Dedifferentiated amniotic fluid mesenchymal stem cell (primary cell): ENCODE data around the gene CDH23.

Experiments used
- DNase-seq: peaks from one replicate; pipeline ENCODE4 v3.0.0-alpha.2; 2016; ENCODE audit errors: extremely low spot score

The CDH23 gene

DNA sequence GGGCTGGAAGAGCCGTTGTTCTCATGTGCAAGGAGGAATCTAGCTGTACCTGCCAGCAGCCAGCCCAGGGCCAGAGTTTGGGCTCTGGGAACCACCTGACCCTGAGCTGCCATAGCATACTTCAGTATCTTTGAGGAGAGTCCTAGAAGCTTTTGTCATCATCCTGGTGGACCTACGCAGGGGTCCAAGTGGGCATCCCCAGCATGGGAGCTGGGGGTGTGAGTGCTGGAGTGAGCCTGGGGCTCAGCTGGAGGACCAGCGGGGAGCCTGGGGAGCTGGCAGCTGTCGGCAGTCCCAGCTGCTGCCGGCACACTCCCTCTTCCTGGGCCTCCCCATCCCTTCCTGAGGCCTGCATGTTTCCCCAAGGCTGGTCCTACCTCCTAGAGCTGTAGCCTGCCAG is 290.4 kb downstream of the CDH23 start:
- DNase-seq: no peak

DNA sequence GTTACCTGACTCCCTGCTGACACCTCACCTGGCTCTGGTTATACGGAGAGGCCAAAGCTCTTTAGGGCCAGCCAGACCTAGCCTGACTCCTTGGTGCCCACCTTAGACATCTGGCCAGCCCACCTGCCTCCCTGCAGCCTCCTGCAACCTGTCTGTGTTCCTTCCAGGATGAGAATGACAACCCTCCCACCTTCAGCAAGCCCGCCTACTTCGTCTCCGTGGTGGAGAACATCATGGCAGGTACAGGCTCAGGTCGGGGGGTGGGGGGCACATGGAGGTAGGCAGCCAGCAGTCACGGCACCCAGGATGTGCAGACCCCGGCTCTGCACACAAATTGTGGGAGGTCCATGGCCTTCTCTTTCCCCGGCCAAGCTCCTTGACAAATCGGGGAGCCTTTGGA is 290.8 kb downstream of the CDH23 start:
- DNase-seq: no peak

DNA sequence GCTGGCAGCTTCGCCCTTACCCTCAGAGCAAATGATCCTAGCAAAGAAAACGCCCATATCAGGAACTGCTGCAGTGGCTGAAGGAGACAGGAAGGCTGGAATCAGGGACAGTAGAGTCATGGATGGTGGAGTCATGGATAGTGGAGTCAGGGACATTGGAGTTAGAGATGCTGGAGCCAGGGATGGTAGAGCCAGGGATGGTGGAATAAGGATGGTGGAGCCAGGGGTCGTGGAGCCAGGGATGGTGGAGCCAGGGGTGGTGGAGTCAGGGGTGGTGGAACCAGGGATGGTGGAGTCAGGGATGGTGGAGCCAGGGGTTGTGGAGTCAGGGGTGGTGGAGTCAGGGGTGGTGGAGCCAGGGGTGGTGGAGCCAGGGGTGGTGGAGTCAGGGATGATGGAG is 291.5 kb downstream of the CDH23 start:
- DNase-seq: no peak

DNA sequence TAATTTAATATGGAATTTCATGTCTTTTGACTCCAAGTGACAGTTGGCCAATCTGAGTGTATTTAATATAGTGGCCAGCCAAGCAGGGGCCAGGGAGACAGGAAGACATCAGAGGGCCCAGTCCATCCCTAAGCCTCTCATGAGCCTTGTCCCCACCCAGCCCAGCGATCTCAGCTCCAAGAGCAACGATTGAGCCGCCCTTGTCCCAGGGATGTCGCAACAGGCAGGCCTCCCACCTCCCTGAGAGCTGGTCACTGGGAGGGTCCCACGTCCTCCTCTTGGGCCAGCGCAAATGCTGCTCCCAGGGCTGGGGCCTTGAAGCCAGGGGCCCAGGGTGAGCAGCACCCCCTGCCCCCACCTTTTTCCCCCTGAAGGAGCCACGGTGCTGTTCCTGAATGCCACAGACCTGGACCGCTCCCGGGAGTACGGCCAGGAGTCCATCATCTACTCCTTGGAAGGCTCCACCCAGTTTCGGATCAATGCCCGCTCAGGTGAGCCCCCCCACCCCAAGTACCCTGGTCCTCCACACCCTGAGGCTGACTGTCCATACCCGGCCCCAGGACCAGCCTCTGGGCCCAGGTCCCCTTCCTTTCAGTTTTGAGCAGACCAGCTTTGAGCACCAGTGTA is 293.5 kb downstream of the CDH23 start:
- no peak for DNase-seq

DNA sequence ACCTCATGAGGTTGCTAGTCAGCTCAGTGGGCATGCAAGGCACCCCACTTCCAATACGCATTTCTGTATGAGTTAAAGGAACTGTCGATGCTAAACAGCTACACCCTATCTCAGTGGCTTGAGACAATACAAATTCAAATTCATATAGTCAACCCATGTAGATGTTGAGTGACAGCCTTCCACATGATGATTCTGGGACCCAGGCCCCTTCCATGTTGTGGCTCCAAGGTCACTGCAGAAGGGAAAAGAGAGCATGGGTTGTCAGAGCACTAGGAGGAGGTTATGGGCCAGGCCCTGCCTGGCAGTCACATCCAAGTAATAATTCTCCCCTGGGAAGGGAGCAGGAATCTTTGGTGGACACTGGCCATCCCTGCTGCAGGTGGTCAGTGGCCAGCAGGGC is 294.7 kb downstream of the CDH23 start:
- DNase-seq: no peak

DNA sequence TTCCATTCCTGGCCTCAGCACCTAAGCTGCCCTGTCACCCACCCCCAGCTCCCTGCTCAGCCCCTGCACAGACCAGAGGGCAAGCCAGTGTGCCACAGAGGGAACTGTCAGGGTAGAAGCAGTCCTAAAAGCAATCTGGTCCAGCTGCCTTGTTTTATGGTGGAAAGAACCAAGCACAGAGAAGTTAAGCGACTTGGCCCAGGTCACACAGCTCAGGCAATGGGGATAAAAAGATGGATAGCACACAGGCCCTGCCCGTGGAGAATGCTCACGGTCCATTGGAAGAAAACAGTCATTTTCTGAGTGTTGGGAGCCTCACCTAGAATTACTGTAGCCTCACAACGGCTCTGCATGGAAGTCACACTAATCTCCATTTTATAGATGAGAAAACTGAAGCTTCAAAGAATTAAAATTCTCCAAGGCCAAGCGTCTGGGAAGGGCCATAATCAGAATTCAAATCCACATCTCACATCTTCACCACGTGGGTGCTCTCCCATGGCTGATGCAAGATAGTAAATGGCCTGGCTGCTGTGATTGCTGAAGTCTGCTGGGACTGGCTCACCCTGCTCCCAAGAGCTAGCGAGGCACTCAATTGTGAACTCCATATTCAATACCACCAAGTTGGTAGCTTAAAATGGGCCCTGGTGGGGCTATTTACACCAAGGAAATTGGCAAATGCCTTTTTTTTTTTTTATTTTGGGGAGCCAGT is 296.0 kb downstream of the CDH23 start:
- no peak for DNase-seq

DNA sequence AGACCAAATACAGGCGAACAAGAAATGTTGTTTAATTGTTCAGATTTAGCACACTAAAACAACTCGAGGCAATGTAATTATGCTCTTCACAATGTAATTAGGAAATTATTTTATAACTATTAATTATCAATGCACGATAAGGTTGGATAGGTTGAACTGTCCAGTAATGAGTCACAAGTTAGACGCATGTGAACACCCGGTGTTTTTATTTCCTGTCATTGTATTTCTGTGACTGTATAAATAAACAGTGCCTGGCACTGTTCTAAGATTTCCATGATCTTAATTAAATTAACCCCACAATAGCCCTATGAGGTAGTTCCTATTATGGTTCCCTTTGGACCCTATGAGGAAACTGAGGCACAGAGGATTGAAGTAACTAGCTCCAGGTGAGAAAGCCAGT is 296.7 kb downstream of the CDH23 start:
- no peak for DNase-seq

DNA sequence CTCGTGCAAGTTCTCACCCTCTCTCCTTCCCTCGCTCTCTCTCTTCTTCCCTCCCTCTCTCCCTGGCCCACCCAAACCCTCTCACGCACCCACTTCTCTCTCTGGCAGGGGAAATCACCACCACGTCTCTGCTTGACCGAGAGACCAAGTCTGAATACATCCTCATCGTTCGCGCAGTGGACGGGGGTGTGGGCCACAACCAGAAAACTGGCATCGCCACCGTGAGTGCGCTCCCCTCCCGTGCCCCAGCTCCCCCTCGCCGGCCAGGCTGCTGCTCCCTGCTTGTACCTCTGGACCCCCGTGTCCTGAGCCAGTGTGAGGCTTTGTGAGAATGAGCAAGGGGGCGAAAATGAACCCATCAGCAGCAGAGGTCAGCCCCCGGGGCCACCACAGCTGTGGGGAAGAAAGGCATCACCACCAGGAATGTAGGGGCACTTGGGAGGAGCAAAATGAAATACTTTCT is 297.4 kb downstream of the CDH23 start:
- no peak for DNase-seq

DNA sequence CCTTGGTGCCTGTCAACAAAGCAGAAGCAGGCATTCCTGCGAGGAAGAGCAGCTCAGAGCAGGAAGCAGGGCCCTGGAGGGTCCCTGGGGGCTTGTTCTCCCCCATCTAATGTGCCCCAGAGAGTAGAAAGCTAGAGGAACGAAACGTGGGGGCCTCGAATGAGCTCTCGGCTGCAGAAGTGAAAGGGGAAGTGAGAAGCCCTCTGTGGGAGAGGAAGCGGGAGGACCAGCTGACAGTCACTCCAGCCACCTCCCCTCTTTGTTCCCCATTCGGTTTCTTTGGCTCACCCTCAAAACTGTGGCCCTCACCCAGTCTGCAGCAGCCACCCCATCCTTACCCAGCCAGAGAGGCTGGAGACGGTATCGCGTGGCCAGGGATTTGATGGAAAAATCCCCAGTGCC is 297.8 kb downstream of the CDH23 start:
- DNase-seq: no peak

DNA sequence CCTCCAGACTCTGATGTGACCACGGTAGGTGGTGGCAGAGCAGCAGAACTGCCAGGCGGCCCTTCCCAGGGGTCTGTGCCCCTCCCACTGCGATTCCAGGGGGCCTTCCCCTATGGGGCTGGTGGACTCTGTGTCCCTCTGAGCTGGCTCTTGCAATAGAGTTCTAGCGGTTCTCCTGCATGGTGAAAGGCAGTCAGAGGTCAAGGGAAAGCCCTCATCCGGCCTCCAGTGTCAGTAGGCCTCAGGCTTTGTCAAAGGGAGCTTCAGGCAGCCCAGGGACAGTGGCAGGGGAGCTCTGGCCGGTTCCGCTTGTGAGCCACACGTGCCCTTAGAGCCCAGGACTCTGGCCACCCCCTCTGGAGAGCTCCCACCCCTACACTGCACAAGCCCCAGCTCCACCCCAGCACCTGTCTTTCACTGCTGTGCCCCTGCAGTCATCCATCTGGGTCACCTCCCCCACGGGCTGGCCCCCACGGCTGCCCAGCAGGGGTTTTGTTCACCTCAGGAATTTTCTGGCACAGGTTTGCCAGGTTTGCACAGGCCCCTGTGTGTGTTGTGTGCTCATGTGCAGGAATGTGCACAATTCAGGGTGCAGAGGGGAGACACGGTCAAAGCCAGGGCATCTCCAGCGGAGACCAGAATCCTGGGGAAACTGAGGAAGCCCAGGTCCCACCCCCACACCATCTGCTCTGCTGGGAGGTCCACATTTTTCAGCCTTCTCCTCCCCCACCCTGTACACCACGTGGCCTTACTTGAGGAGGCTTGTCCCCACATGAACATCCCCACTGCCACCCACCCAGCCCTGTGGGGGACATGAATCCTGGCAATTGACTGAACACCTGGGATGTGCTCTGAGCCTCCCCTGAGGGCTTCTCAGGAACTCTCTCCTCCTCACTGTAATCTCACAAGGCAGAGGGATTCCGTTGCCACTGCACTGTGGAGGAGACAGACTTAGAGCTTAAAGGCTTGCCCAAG is 299.1 kb downstream of the CDH23 start:
- no peak for DNase-seq

DNA sequence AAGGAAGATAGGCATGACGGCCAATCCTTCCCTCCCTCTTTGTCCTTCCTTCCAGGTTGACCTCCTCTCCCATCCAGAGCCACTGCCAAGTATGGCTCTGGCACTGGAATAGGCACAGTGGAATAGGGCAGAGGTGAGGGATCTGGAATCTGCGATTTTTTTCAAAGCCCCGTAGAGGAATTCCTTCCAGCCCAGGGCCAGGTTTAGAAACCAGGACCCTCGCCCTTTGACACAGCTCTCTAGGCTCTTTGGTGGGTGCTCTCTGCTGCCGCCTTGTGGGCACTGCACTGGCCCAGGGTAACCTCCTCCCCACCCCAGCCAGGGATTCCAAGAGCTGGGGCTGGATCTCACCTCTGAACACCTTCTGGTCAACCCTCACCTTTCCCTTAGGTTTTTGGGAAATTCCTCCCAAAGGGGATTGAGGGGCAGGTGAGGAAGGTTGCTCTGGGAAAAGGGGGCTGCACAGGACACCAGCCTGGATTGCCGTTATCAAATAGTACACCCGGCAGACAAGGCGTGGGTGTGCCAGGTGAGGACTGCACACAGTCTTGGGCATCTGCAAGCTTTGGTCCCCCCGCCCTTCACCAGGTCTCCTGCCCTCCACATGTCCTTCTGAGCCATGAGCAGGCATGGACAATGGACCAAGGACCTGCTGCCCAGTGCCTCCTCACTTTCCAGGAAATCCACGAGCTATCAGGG is 300.1 kb downstream of the CDH23 start:
- DNase-seq: no peak

DNA sequence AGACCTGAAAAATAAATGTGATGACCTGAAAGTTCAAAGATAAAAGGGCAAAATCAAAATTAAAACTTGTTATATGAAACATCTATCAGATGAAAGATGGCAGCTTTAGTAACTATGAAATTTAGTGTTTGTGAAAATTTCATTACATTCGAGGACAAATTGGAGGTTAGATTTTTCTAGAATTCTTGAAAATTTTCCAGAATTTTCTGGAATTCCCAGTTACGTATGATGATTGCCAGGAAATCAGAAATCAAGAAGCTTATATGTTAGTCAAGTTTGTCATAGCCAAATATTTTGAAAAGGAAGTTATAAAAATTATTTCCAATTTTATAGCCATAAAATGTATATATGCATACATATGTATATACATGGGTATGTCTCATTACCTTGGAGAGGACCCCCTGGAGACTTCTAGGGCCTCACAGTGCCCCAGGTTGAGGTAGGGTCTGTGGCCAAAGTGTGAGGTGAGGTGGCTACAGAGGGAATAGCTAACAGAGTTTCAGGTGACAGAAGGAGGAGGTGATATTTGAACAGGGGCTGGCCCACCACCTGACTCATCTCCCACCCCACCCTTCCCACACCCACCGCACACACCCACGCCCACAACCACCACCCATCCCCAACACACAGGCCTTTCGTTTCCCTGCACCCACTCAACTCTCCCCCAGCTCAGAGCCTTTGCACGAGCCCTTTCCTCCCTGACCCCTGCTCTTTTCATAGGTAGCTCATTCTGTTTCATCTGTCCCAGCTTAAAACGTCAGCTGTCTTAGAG is 301.4 kb downstream of the CDH23 start:
- no peak for DNase-seq

DNA sequence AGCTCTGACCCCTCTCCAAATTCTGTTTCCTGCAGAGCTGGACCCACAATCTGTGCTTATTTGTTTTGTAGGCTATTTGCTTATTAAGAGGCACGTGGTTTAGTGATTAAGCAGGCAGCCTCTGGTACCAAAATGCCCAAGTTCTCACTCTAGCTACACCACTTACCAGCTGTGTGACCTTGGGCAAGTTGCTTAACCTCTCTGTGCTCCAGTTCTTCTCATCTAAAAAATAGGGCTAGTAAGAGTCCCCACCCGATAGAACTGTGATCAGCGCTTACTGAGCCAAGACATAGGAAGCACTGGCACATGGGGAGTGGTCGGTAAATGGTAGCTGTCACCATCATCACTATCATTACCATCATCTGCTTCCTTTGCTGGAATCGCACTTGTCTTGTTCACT is 302.0 kb downstream of the CDH23 start:
- no peak for DNase-seq

DNA sequence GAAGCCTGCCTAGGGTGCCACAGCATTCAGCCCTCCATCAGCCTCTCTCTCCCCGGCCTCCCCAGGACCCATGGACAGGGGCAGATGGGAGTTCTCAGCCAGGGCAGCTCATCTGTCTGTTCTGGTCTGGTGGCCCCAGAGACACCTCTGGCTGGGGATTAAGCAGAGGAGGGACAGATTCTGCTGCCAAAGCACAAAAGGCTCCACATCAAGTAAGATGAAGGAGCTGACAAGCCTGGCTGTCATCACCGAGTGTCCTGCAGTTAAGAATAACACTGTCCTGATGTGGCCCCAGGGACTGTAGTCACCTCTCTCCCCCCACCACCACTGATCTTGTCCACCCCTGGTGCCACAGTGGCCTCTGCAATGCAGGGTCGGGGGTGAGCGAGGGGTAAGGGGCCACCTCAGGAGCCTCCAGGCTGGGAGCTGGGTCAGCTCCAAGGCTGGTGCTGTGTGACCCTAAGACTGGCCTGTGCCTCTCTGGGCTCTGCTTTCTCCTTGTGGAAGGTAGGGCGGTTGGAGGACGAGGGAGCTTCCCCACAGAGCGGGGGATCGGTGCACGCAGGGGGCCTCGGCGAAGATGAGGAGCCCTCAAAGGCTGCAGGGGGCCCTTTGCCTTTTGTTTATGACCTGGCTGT is 304.1 kb downstream of the CDH23 start:
- no peak for DNase-seq

DNA sequence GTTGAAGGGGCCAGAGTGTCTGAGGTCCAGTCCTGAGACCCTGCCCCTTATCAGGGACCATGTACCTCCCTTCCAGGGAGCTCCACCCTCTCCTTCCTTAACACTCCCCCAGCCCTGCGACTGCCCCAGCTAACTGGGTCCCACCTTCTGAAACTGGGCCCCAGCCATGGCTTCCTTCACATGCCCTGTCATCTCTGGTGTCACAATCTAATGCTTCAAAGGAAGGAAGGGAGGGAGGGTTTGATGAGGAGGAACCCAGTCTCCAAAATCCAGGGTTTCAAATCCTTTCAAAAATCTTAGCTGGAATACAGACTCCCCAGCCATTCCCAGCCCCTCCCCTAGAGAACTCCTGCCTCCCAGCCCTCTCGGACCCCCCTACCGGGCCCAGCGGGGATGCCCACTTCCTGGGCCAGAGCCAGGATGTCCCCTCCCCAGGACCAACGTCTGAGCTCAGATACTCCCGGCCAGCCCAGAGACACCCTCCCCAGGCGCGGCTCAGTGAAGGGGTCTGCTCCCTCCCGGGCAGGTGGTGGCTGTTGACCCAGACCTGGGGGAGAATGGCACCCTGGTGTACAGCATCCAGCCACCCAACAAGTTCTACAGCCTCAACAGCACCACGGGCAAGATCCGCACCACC is 304.9 kb downstream of the CDH23 start:
- no peak for DNase-seq

DNA sequence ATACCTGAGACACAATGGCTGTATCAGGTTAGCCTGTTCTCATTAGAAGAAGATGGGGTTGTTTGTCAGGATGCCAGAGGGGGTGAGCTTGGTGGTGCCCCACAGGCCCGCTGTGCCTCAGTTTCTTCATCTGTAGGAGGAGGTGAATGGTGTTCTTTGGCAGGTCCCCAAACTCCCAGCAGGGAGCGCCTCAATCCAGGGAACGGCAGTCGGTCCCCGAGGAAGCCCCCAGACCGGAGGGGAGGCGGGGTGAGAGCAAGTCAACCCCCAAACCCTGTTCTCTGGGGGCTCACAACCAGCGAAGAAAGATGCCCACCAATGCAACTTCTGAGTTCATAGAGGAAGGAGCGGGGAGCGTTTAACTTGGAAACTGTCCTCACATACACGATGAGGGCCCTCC is 306.9 kb downstream of the CDH23 start:
- DNase-seq: no peak

DNA sequence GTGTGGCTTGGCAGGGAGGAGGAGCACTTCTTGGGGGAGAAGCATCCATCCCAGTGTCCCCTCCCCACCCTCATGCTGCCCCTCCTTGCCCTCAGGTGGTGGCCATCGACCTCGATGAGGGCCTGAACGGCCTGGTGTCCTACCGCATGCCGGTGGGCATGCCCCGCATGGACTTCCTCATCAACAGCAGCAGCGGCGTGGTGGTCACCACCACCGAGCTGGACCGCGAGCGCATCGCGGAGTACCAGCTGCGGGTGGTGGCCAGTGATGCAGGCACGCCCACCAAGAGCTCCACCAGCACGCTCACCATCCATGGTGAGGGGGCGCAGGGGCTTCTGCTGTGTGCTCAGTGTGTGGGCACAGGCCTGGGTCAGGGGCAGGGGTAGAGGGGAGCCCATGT is 308.1 kb downstream of the CDH23 start:
- no peak for DNase-seq

DNA sequence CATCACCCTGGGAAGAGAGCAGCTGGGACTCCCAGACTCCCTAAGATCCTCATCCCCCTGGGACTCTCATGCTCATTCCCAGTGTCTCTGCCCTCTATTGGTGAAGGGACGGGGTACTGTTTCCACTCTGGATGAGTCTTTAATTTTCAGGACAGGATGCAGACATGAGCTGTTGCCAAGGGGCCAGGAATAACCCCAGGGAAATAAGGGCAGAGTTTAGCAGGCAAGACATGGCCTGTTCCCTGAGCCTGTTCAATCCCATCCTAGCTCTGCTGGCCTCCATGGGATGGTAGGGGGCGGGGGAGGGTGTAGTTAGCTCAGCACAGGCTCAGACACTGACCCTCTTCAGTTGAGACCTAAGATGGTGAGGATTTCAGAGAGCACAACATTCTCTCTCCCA is 308.9 kb downstream of the CDH23 start:
- no peak for DNase-seq

DNA sequence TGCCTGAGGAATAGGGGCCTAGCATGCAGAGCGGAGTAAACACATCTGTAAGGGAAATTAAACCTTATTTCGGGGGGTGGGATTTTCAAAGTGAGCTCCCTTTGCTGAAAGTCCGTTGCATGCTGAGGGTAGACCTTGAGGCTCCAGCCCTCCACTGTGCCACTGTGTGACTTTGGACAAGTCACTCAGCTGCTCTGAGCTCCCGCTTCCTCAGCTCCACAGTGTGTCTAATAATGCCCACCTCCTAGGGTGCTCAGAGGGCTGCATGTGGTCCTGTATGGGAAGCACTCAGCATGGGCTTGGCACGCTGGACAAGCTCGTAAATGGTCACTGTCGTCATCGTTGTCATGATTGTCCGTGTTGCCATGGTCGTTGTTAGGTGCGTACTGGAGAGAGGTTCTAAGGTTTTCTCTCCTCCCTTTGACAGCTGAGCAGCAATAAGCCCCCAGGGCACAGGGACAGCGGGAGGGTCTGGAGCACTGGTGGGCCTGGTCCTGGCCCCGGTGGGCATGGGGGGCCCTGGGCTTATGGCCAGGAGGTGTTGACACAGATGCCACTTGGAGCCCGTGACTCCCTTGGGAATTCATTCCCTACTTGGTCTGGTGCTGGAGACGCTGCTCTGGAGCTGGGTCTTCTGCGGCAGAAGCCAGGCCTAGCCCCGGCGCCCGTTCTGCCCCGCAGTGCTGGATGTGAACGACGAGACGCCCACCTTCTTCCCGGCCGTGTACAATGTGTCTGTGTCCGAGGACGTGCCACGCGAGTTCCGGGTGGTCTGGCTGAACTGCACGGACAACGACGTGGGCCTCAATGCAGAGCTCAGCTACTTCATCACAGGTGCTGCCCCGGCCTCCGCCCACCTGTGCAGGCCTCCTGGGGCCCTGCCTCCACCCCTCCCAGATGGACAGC is 309.7 kb downstream of the CDH23 start:
- no peak for DNase-seq
